ENCODE measurements around the gene TRRAP.

GRCh38 chr7:99008921-99009530 is 130.7 kb downstream of the TRRAP start:
- no peak for TF ChIP-seq SMC3 (conservative IDR thresholded peaks at IDR 0.05; ENCODE audit: poor library complexity)
- no peak for TF ChIP-seq CTCF (IDR thresholded peaks at IDR 0.05; ENCODE audit: poor library complexity, severe bottlenecking)
- TF ChIP-seq TAF1 (IDR thresholded peaks at IDR 0.05; ENCODE audit: low read depth), result no peak
- no peak for TF ChIP-seq POLR2AphosphoS5 (IDR thresholded peaks at IDR 0.05)
- TF ChIP-seq REST (IDR thresholded peaks at IDR 0.05; ENCODE audit: borderline replicate concordance), result no peak
- no peak for TF ChIP-seq EZH2 (IDR thresholded peaks at IDR 0.05; ENCODE audit: borderline replicate concordance, insufficient read depth, low read length, poor library complexity, severe bottlenecking)

Data from neural cell (in vitro differentiated cells).